ENCODE results near the gene GIGYF1. TPM values are rescaled to one million over a fixed set of nuclear protein-coding genes. Genes with fewer than 3 reads are reported as not detected.

Gene GIGYF1
- total and polyA plus RNA-seq, 2 of the 13 experiments (the other 11 are each of a cell fraction or from before 2014, with no cell fraction given): 7.6 to 16.1 TPM

GRCh38 chr7:100696123-100696521, 2.1 kb upstream of the GIGYF1 start:
- peaks cover 24% of the 10 kb centered on the region for H3K79me2 ChIP-seq (ENCODE audit: insufficient read depth, low read length)
- H3K4me1 ChIP-seq (ENCODE audit: insufficient read depth, low read length): peaks cover 29% of the 10 kb centered on the region
- H2AFZ ChIP-seq (ENCODE audit: low read length): no peak overlapping the region
- H4K20me1 ChIP-seq (ENCODE audit: insufficient read depth, low read length): peaks cover 15% of the 10 kb centered on the region
- no peak overlapping the region for H3K4me2 ChIP-seq (ENCODE audit: low read depth, low read length)
- ATAC-seq (no peak), FAIRE-seq (no peak), DNase-seq (ENCODE audit: low spot score) (no peak)
- POLR2A ChIA-PET: interaction anchor here (0.9 to 3.9 kb wide), 2 partner anchors 9 to 78 kb away, joined by 4 to 18 read pairs; partner anchors contain the start of gene POP7
- CTCF ChIA-PET (ENCODE audit: low intra/inter-chr PET ratio, low total read pairs): no interaction called here
- TF ChIP-seq ZNF768 (CRISPR knock-in tag; IDR thresholded peaks at IDR 0.05) (no peak), ZNF770 (CRISPR knock-in tag; IDR thresholded peaks at IDR 0.05) (peak; percentile 42; the same call in 1 of the 2 replicates), ZNF121 (CRISPR knock-in tag; IDR thresholded peaks at IDR 0.05) (peak; percentile 73; the same call in 1 of the 2 replicates)
- intact Hi-C loops (cut with micrococcal nuclease; ENCODE audit: unreplicated experiment) (no loop called here), in situ Hi-C loops (cut with HindIII; ENCODE audit: extremely low pct_ligation_motif_present, low pct_unique_long_range_greater_than_20kb) (loop anchor here (10.0 kb wide), 1 partner anchor 231 kb away; the partner anchor contains the start of gene SPACDR)
- no peaks in the 10 kb centered on the region for H3K9me3 ChIP-seq (ENCODE audit: low read length)
- 0 out of 5 replicates have a peak, but pooled peaks cover 0 to 1% of the 10 kb centered on the region in 2 experiments for H3K36me3 ChIP-seq (replicated peaks in 1 of 2; ENCODE audit: control insufficient read depth in 1 of 2, insufficient read depth in 2 of 2, low read length in 2 of 2)
- no TSS peak for BruUV-seq (replicated peaks)
- H3K27ac ChIP-seq (ENCODE audit: extremely low read length, insufficient read depth, low read length): no peak overlapping the region
- no peaks in the 10 kb centered on the region for H3K27me3 ChIP-seq (ENCODE audit: control insufficient read depth in 1 of 2, insufficient read depth in 2 of 2, low read length in 2 of 2)
- no peak overlapping the region for H3K9ac ChIP-seq (ENCODE audit: insufficient read depth, low read depth, low read length)
- no peak overlapping the region for H3K4me3 ChIP-seq (replicated peaks in 1 of 3; ENCODE audit: insufficient read depth in 1 of 3, low read depth in 2 of 3, low read length in 3 of 3)
- WGBS (ENCODE audit: low lambda C conversion rate): 58% methylated on average over 6 of the region's 6 CpGs

GRCh38 chr7:100693312-100694097, 545 bp downstream of the GIGYF1 start:
- Histone ChIP-seq H3K9ac (ENCODE audit: insufficient read depth, low read depth, low read length) (peak overlapping the region; percentile 88), H2AFZ (ENCODE audit: low read length) (no peak overlapping the region), H3K36me3 (replicated peaks in 1 of 2; ENCODE audit: control insufficient read depth in 1 of 2, insufficient read depth in 2 of 2, low read length in 2 of 2) (peaks cover 5 to 18% of the 10 kb centered on the region in 2 experiments; a peak in 4 of 5 replicates), H3K4me2 (ENCODE audit: low read depth, low read length) (peak overlapping the region; percentile 89), H3K9me3 (ENCODE audit: low read length) (no peaks in the 10 kb centered on the region), H3K27me3 (ENCODE audit: control insufficient read depth in 1 of 2, insufficient read depth in 2 of 2, low read length in 2 of 2) (no peaks in the 10 kb centered on the region), H3K4me1 (ENCODE audit: insufficient read depth, low read length) (peaks cover 34% of the 10 kb centered on the region), H3K27ac (ENCODE audit: extremely low read length, insufficient read depth, low read length) (peak overlapping the region; percentile 66), H4K20me1 (ENCODE audit: insufficient read depth, low read length) (peaks cover 37% of the 10 kb centered on the region), H3K79me2 (ENCODE audit: insufficient read depth, low read length) (peaks cover 48% of the 10 kb centered on the region), H3K4me3 (replicated peaks in 1 of 3; ENCODE audit: insufficient read depth in 1 of 3, low read depth in 2 of 3, low read length in 3 of 3) (peak overlapping the region; percentile 93 to 97 (median 96))
- FAIRE-seq (no peak), DNase-seq (ENCODE audit: low spot score) (no peak), ATAC-seq (peak; percentile 19)
- BruUV-seq (replicated peaks): no TSS peak
- CTCF ChIA-PET (ENCODE audit: low intra/inter-chr PET ratio, low total read pairs): no interaction called here
- POLR2A ChIA-PET: interaction anchor here (0.6 to 4.4 kb wide), 13 partner anchors 12 to 182 kb away, joined by 3 to 18 read pairs (median 4); partner anchors contain the start of genes EPHB4, FBXO24, GNB2 and LRCH4
- intact Hi-C loops (cut with micrococcal nuclease; ENCODE audit: unreplicated experiment): loop anchor here (5.0 kb wide), 1 partner anchor 81 kb away; the partner anchor contains the start of gene MOSPD3
- in situ Hi-C loops (cut with HindIII; ENCODE audit: extremely low pct_ligation_motif_present, low pct_unique_long_range_greater_than_20kb): loop anchor here (5.0 to 10.0 kb wide), 2 partner anchors 81 to 229 kb away; partner anchors contain the start of genes MOSPD3 and SPACDR
- 2% methylated on average over 19 of the region's 81 CpGs for WGBS (ENCODE audit: low lambda C conversion rate)
- TF ChIP-seq ZNF354B (CRISPR knock-in tag; IDR thresholded peaks at IDR 0.05) (no peak), ARID4A (CRISPR knock-in tag; IDR thresholded peaks at IDR 0.05; ENCODE audit: borderline replicate concordance) (peak; percentile 58; the same call in 1 of the 2 replicates), ZNF264 (CRISPR knock-in tag; IDR thresholded peaks at IDR 0.05) (no peak), ASH2L (IDR thresholded peaks at IDR 0.05; ENCODE audit: insufficient read length, low read depth, low read length) (no peak), ZNF12 (CRISPR knock-in tag; IDR thresholded peaks at IDR 0.05) (no peak), ZNF891 (CRISPR knock-in tag; IDR thresholded peaks at IDR 0.05) (peak; percentile 58; the same call in 1 of the 2 replicates), BRD4 (CRISPR knock-in tag; IDR thresholded peaks at IDR 0.05) (no peak)

Data from HepG2 (cell line).